ENCODE results near the gene KSR2. TPM values are rescaled to one million over a fixed set of nuclear protein-coding genes. Genes with fewer than 3 reads are reported as not detected.
A peak's percentile ranks its signal among the peaks of the same experiment; 100 is the strongest.

KSR2 gene
- total RNA-seq, 2 experiments from 2014 or later = 0.12 to 0.45 TPM

DNA sequence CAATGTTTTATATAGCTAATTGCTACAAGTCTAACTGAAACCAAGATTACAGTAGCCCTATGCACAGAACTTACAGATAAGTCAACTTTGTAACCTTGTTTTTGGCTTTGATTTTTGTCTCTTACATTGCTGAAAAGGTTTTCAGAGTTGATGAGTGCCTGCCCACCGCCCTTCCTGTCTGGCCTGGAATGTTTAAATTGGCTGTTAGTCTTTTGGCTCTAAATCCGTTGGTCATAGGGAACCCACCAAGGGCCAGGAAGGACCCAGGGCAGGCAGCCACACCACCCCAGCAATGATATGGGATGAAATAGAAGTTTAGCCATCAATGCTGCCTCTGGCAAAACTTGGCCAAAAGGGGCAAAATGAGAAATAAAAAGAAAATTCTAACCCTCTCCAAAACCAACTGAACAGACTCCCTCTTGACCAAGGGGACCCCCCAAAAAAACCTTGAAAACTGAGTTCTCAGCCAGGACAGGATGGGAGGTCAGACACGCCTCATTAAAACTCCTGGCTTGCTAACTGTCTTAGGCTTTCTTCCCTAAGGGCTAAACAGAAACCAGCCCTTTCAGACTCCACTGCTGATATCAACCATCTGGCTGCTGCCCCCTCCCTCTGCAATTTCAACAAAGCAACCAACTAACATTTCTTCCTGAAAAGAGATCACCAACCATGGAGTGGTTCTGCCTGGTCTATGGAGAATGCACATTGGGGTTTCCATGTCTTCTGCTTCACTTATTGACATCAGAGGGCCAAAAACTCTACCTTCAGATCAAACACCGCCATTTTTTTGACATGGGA lies 365.3 kb downstream of the KSR2 start:
- no peak for DNase-seq
- H3K9me3 Mint-ChIP-seq = peaks cover 2% of the 10 kb centered on the region
- intact Hi-C loops (cut with micrococcal nuclease) = no loop called here
- no peak overlapping the region for H3K27ac Mint-ChIP-seq
- no peaks in the 10 kb centered on the region for H3K27me3 Mint-ChIP-seq
- POLR2A ChIA-PET = no interaction called here
- H3K4me1 Mint-ChIP-seq (ENCODE audit: low read depth) = no peaks in the 10 kb centered on the region
- H3K36me3 Mint-ChIP-seq = no peaks in the 10 kb centered on the region
- CTCF ChIA-PET = no interaction called here
- no peak overlapping the region for H3K4me3 Mint-ChIP-seq

DNA sequence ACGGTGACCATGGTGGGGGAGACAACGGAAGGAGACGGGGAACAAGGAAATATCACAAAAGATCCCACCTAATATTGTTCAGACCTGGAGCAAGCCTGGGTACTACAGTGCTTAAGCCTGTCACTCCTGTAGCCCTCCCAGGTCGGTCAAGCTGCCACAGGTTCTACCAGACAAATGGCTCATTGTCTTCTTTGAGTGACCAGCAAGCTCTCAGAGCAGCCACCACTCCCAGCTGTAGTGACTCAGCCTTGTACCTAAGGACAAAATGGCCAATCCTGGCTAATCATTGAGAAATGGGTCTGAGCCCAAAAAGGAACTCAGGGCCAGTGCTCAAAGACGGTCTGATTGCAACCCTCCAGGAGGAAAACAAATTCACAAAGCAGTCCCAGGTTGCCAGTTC lies 368.9 kb downstream of the KSR2 start:
- H3K27me3 Mint-ChIP-seq = no peaks in the 10 kb centered on the region
- H3K9me3 Mint-ChIP-seq = peaks cover 5% of the 10 kb centered on the region
- POLR2A ChIA-PET = no interaction called here
- no peaks in the 10 kb centered on the region for H3K4me1 Mint-ChIP-seq (ENCODE audit: low read depth)
- no peak overlapping the region for H3K4me3 Mint-ChIP-seq
- H3K27ac Mint-ChIP-seq = no peak overlapping the region
- H3K36me3 Mint-ChIP-seq = no peaks in the 10 kb centered on the region
- intact Hi-C loops (cut with micrococcal nuclease) = no loop called here
- no peak for DNase-seq
- CTCF ChIA-PET = interaction anchor here (1.2 kb wide), 2 partner anchors 10 to 12 kb away, joined by 4 to 6 read pairs; no protein-coding TSS in a partner anchor

DNA sequence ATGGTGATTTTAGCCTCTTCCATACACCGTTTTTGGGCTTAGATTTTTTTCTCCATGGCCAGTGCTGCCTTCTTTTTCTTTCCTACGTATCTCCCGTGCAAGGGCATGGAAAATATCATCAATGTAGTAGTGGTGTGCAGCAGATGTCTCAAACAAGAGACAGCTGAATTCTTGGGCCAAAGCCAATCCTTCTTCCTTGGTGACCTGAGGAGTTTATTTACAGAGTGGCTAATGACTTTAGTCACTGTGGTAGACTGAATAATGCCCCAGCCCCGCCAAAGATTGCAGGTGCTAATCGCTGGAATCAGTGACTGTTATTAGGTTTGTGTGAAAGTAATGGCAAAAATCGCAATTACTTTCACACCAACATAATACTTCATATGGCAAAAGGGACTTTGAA lies 371.8 kb downstream of the KSR2 start:
- H3K27ac Mint-ChIP-seq = no peak overlapping the region
- ChIA-PET CTCF (no interaction called here), POLR2A (no interaction called here)
- DNase-seq = no peak
- no peak overlapping the region for H3K4me3 Mint-ChIP-seq
- no peaks in the 10 kb centered on the region for H3K27me3 Mint-ChIP-seq
- peaks cover 5% of the 10 kb centered on the region for H3K9me3 Mint-ChIP-seq
- intact Hi-C loops (cut with micrococcal nuclease) = no loop called here
- no peaks in the 10 kb centered on the region for H3K36me3 Mint-ChIP-seq
- no peaks in the 10 kb centered on the region for H3K4me1 Mint-ChIP-seq (ENCODE audit: low read depth)

DNA sequence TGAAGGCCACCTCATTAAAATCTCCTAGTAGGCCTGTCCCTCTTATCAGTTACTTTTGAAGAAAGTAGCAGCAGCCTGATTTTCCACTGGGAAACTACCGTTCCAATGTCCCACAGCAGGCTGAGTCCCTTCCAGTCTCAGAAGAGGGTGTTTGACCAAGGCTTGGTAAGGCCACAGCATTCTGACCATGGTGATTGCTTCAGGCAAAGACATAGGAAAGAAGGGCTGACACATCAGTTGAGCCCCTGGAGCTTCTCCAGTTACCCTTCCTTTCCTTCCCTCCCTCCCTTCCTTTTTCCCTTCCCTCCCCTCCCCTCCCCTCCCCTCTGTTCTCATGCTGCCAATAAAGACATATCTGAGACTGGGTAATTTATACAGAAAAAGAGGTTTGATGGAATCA lies 373.0 kb downstream of the KSR2 start:
- H3K4me3 Mint-ChIP-seq = no peak overlapping the region
- ChIA-PET CTCF (no interaction called here), POLR2A (no interaction called here)
- H3K4me1 Mint-ChIP-seq (ENCODE audit: low read depth) = no peaks in the 10 kb centered on the region
- no peak overlapping the region for H3K27ac Mint-ChIP-seq
- H3K36me3 Mint-ChIP-seq = no peaks in the 10 kb centered on the region
- DNase-seq = no peak
- no peaks in the 10 kb centered on the region for H3K27me3 Mint-ChIP-seq
- intact Hi-C loops (cut with micrococcal nuclease) = no loop called here
- H3K9me3 Mint-ChIP-seq = peaks cover 11% of the 10 kb centered on the region

DNA sequence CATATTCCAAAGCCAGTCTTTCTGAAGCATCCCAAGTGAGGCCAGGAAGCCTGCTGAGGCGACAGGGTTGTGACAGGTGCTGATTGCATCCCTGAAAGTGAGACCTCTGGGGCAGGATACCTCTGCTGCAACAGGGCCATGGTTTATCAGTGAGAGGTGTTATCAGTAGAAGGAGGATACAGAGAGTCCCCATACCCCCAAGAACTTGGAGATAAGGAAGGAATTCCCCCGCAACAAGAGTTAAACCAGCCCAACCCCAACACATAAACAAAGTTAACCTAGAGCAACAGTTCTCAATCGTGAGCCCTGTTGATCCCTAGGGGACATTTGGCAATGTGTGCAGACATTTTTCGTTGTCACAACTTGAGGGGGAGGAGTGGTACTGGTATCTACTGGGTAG lies 374.3 kb downstream of the KSR2 start:
- DNase-seq = no peak
- intact Hi-C loops (cut with micrococcal nuclease) = no loop called here
- H3K36me3 Mint-ChIP-seq = no peaks in the 10 kb centered on the region
- no peak overlapping the region for H3K4me3 Mint-ChIP-seq
- H3K9me3 Mint-ChIP-seq = peaks cover 23% of the 10 kb centered on the region
- H3K4me1 Mint-ChIP-seq (ENCODE audit: low read depth) = no peaks in the 10 kb centered on the region
- ChIA-PET CTCF (no interaction called here), POLR2A (no interaction called here)
- no peaks in the 10 kb centered on the region for H3K27me3 Mint-ChIP-seq
- no peak overlapping the region for H3K27ac Mint-ChIP-seq

DNA sequence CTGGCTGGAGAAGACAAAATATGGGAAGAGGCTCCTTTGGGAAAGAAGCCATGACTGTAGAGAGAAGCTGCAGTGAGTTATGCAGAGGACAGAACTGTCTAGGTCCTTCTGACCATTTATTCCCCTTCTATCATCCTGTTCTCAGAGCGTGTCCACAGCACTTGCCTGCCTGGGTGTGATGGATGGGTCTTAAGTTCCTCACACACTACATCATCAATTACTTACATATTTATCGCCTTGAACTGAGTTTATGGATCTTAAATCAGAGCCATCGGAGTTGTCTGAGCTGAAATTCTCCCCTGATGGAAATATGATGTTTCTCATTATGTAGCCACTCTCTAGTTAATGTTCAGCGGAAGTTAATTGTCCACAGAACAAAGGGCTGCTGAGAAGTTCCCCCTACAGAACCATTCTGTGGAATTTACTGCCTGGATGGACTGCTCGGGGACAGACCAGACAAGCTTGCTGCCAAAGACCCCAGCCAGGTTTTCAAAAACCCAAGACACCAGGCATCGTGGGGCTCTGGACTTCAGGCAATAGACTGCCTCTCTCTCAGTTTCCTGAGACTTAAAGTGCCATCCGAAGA lies 374.9 kb downstream of the KSR2 start:
- Mint-ChIP-seq H3K4me1 (ENCODE audit: low read depth) (no peaks in the 10 kb centered on the region), H3K9me3 (peaks cover 23% of the 10 kb centered on the region), H3K27me3 (no peaks in the 10 kb centered on the region), H3K27ac (no peak overlapping the region), H3K4me3 (no peak overlapping the region), H3K36me3 (no peaks in the 10 kb centered on the region)
- DNase-seq = no peak
- ChIA-PET POLR2A (no interaction called here), CTCF (no interaction called here)
- intact Hi-C loops (cut with micrococcal nuclease) = no loop called here

DNA sequence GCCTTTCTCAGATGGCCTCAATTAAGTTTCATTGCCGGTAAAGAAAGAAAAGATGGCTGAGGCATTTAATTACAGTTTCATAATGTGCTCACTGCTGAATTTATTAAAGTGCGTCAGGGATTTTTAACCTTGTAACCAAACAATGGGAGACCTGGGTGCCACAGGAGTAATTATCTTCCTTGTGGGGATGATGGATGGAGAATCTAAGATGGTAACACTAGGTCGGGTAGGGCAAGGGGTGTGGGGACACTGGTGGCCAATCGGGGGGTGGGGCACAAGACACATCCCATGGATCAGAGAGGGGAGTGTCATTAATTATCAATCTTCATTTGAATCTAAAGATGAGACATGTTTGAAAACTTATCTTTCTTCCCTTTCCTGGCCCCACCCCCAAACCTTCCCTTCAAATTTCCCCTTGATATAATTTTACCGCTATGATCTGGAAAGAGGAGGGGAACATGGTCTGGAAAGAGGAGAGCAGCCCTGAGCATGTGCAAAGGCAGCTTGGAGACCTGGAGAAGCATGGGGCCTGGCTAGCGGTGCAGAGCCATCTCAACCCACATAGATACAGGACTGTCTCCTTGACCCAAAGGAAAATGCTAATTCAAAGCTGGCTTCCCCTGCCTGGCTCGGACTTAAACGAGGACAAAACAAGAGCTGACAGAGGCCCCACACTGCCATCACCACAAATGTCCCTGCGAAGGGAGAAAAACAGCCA lies 376.0 kb downstream of the KSR2 start:
- no peaks in the 10 kb centered on the region for H3K36me3 Mint-ChIP-seq
- no peak for DNase-seq
- no peak overlapping the region for H3K27ac Mint-ChIP-seq
- no peak overlapping the region for H3K4me3 Mint-ChIP-seq
- intact Hi-C loops (cut with micrococcal nuclease) = no loop called here
- CTCF ChIA-PET = no interaction called here
- H3K4me1 Mint-ChIP-seq (ENCODE audit: low read depth) = no peaks in the 10 kb centered on the region
- H3K27me3 Mint-ChIP-seq = no peaks in the 10 kb centered on the region
- POLR2A ChIA-PET = no interaction called here
- peaks cover 23% of the 10 kb centered on the region for H3K9me3 Mint-ChIP-seq

DNA sequence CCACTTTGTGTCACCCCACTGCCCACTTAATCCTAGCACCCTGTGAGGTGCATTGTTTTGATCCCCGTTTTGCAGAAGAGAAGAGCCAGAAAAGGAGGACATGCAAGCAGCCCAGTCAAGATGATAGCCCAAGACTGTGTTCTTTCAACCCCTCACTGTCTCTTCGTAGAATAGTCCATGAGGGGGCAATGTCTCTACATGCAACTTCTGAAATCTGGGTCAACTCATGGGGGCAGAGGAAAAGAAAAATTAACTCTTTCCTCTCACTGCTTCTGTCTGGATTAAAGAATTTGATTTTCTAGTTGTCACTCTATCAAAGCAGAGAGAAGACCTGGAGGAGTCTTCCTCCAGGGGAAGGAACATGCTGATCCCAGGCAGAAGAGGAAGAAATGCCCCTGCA lies 377.8 kb downstream of the KSR2 start:
- POLR2A ChIA-PET = no interaction called here
- Mint-ChIP-seq H3K4me3 (no peak overlapping the region), H3K27me3 (no peaks in the 10 kb centered on the region), H3K36me3 (no peaks in the 10 kb centered on the region), H3K27ac (no peak overlapping the region), H3K4me1 (ENCODE audit: low read depth) (no peaks in the 10 kb centered on the region), H3K9me3 (peaks cover 18% of the 10 kb centered on the region)
- no peak for DNase-seq
- CTCF ChIA-PET = no interaction called here
- intact Hi-C loops (cut with micrococcal nuclease) = no loop called here

DNA sequence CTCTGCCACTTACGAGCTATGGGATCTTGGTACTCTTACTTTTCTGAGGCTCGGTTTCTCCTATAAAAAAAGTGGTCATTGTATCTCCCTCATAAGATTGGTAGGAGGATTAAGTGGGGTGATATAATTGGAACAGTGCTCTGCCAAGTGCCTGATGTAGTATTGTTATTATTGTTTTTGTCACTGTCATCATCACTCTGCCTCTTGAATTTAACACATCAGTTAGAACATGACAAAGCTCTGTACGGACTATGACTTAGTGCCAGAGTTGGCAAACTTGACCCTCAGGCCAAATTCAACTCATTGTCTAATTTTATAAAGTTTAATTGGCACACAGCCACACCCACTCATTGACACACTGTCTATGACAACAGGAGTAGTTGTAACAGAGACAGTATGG lies 378.4 kb downstream of the KSR2 start:
- H3K4me1 Mint-ChIP-seq (ENCODE audit: low read depth) = no peaks in the 10 kb centered on the region
- H3K36me3 Mint-ChIP-seq = no peaks in the 10 kb centered on the region
- H3K27ac Mint-ChIP-seq = no peak overlapping the region
- no peak for DNase-seq
- H3K27me3 Mint-ChIP-seq = no peaks in the 10 kb centered on the region
- H3K9me3 Mint-ChIP-seq = peaks cover 18% of the 10 kb centered on the region
- intact Hi-C loops (cut with micrococcal nuclease) = no loop called here
- ChIA-PET POLR2A (no interaction called here), CTCF (interaction anchor here (1.7 to 3.5 kb wide), 2 partner anchors 354 to 379 kb away, joined by 8 to 18 read pairs; no protein-coding TSS in a partner anchor)
- H3K4me3 Mint-ChIP-seq = no peak overlapping the region

DNA sequence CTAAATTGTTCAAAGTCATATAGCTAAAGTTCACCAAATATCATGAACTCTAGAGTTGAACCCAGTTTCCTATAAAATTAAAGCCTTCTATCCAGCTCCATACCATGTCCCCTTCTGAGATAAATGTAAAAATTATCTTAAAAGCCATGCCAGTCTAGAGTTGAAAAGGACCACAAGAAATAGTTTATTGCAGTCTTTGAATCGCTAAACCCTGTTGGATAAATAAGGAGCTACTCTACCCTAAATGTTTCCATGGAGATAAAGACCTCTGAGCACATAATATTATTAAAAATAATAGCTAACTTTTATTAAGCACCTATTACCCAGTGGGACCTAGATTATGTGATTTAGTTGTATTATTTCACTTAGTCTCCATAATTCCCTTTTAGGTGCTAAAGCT lies 379.8 kb downstream of the KSR2 start:
- H3K27ac Mint-ChIP-seq = no peak overlapping the region
- no peak overlapping the region for H3K4me3 Mint-ChIP-seq
- H3K4me1 Mint-ChIP-seq (ENCODE audit: low read depth) = no peaks in the 10 kb centered on the region
- intact Hi-C loops (cut with micrococcal nuclease) = no loop called here
- ChIA-PET POLR2A (no interaction called here), CTCF (interaction anchor here (0.7 to 3.8 kb wide), 10 partner anchors 8 to 377 kb away, joined by 3 to 31 read pairs (median 4); no protein-coding TSS in a partner anchor)
- H3K27me3 Mint-ChIP-seq = no peaks in the 10 kb centered on the region
- peaks cover 18% of the 10 kb centered on the region for H3K9me3 Mint-ChIP-seq
- H3K36me3 Mint-ChIP-seq = no peaks in the 10 kb centered on the region
- no peak for DNase-seq

DNA sequence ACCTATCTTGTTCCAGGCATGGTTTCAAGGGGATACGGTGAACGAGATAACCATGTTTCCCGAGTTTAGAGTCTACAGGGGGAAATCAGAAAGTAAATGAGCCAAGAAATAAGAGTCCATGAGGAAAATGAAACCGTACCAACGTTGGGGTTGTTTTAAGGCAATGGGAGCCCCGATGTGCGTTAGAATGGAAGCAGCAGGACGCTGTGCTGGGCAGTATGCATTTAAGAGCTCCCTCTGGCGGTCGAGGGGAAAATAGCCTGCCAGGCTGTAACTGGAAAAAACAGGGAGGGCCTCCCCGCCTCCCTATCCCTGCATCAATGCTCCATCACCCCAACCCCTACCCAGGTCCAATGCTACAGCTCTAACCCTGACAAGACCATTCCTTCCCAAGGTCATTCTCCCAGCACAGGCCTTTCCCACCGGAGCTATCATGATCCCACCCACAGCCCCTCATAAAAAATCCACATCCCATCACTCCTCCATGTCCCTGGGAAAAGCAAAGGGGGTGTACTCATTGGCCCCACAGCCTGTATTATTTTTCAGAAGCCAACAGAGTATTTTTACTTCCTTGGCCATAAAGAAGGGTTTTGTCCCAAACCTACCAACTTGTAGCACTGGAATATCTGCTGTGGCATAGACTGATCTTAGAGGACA lies 381.0 kb downstream of the KSR2 start:
- H3K4me1 Mint-ChIP-seq (ENCODE audit: low read depth) = no peaks in the 10 kb centered on the region
- intact Hi-C loops (cut with micrococcal nuclease) = loop anchor here (1.0 to 2.0 kb wide), 3 partner anchors 249 to 375 kb away; no protein-coding TSS in a partner anchor
- peaks cover 18% of the 10 kb centered on the region for H3K9me3 Mint-ChIP-seq
- no peaks in the 10 kb centered on the region for H3K36me3 Mint-ChIP-seq
- POLR2A ChIA-PET = no interaction called here
- CTCF ChIA-PET = interaction anchor here (0.7 to 3.8 kb wide), 9 partner anchors 13 to 376 kb away, joined by 3 to 31 read pairs (median 5); no protein-coding TSS in a partner anchor
- peak; percentile 58 for DNase-seq
- H3K27ac Mint-ChIP-seq = no peak overlapping the region
- H3K27me3 Mint-ChIP-seq = no peaks in the 10 kb centered on the region
- H3K4me3 Mint-ChIP-seq = no peak overlapping the region

DNA sequence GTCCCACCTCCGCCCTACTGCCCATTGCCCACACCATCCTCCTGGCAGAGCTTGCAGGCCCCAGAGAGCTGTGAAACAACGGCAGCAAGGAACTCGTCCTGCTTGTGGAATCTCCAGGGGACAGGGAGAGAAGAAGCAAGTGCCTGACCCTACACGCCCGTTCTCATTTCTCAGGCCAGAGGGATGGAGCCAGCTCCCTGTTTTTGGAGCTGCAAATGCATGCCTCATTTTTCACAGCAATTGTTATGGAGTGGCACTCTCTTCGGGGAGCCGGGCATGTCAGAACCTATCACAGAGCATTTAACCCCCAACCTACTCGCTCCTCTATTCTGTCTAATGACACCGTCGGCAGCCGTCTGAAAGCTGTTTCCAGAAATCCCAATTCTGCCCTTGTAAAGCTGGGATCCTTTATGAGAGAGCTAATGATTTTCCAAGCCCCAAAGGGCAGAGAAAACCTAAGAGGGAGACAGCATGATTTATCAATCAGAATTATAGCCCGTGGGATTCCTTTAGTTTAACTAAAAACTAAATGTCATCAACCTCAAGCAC lies 385.0 kb downstream of the KSR2 start:
- CTCF ChIA-PET = no interaction called here
- intact Hi-C loops (cut with micrococcal nuclease) = no loop called here
- Mint-ChIP-seq H3K9me3 (no peaks in the 10 kb centered on the region), H3K27me3 (no peaks in the 10 kb centered on the region), H3K4me3 (no peak overlapping the region), H3K4me1 (ENCODE audit: low read depth) (no peaks in the 10 kb centered on the region), H3K36me3 (no peaks in the 10 kb centered on the region), H3K27ac (no peak overlapping the region)
- no peak for DNase-seq
- POLR2A ChIA-PET = no interaction called here

Data from activated CD4-positive, alpha-beta memory T cell treated with anti-CD3 and anti-CD28 coated beads for 36 hours (primary cell).